Stimulated activated CD8-positive, alpha-beta memory T cell treated with anti-CD3 and anti-CD28 coated beads, Interleukin-7, amount 100 ng/mL, for 1 hour (primary cell): ENCODE measurements around the gene MYBPC2.

ENCODE experiments used
- DNase-seq, 2 donors: peaks; one replicate each; pipeline ENCODE4 v3.0.0-alpha.2; 2020; ENCODE audit warnings: low read depth in 2 of 2

MYBPC2 gene

DNA sequence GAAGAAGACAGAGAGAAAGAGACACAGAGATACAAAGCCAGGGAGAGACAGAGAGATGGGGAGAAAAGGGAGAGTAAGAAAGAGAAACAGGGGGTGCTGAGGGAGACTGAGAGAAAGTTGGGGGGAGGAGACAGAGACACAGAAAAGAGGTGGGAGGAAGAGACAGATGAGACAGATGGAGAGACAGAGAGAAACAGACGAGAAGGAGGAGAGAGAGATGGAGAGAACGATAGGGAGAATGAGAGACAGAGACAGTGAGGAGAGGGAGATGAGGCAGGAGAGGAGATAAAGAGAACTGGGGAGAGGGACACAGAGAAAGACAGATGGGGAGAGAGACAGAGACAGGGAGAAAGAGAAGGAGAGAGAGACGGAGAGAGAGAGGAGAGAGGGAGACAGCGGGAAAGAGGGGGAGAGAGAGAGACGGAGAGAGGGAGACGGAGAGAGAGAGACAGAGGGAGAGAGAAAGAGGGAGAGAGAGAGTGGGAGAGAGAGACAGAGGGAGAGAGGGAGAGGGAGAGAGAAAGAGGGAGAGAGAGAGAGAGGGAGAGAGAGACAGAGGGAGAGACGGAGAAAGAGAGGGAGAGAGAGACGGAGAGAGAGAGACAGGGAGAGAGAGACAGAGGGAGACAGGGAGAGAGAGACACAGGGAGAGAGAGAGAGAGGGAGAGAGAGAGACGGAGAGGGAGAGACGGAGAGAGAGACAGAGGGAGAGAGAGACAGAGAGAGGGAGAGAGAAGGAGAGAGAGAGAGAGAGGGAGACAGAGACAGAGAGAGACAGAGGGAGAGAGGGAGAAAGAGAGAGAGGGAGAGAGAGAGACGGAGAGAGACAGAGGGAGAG lies 65.7 kb downstream of the MYBPC2 start:
- DNase-seq: no peak

DNA sequence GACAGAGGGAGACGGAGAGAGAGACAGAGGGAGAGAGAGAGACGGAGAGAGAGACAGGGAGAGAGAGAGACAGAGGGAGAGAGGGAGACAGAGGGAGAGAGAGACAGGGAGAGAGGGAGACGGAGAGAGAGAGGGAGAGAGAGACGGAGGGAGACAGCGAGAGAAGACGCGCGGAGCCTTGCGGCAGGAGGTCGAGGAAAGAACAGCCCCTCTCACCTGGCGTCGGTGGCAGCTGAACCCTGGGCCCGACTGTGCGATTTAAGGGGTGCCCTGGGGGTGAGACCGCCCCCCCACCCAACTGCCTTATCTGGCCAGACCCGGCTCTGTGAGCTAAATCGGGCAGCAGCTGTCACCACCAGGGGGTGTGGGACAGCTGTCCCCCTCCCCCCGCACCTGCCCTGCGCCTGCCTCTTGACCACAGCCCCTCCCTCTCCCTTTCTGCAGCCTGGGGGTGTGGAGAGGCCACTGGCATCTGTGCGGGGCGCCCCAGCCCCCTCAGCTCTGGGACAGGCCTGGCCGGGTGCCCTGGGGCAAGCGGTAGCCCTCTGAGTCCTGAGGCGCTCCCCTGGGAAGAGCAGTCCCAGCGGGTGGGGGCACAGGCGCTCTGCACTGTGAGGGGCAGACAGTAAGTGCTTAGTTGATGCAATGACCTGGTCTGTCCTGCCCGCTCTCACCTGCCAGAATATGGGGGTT lies 67.5 kb downstream of the MYBPC2 start:
- DNase-seq: no peak

DNA sequence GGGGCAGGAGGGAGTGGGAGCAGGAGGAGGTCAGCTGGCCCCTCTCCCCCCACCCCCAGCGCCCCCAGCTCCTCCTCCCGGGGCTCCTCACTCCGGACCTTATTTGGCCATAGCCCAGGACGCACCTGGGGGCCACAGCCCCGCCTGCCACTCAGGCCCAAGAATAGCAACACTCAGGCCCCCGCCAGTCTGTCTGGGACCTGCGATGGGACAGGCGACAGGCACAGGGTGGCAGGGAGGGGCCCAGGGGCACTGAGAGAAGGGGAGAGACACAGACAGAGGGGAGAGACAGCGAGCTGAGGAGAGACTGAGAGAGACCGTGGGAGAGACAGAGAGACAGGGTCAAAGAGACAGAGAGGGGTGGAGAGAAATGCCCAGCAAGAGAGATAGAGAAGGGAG lies 68.1 kb downstream of the MYBPC2 start:
- DNase-seq: no peak

DNA sequence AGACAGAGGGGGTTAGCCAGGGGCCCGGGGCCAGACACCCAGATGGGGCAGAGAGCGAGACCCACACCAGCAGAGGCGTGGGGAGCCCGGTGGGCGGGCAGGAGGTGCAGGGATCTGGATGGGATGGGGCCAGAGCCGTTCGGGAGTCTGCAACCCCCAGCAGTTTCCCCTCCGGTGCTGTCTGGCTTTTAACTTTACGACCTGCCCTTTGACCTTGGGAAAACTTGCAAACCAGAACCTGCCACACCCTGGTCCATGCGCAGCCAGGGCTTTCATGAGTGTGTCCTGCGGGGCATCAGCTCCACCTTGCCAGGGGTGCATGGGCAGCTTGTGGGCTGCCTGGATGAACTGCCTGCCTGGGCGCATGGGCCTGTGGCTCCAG lies 68.5 kb downstream of the MYBPC2 start:
- no peak for DNase-seq

DNA sequence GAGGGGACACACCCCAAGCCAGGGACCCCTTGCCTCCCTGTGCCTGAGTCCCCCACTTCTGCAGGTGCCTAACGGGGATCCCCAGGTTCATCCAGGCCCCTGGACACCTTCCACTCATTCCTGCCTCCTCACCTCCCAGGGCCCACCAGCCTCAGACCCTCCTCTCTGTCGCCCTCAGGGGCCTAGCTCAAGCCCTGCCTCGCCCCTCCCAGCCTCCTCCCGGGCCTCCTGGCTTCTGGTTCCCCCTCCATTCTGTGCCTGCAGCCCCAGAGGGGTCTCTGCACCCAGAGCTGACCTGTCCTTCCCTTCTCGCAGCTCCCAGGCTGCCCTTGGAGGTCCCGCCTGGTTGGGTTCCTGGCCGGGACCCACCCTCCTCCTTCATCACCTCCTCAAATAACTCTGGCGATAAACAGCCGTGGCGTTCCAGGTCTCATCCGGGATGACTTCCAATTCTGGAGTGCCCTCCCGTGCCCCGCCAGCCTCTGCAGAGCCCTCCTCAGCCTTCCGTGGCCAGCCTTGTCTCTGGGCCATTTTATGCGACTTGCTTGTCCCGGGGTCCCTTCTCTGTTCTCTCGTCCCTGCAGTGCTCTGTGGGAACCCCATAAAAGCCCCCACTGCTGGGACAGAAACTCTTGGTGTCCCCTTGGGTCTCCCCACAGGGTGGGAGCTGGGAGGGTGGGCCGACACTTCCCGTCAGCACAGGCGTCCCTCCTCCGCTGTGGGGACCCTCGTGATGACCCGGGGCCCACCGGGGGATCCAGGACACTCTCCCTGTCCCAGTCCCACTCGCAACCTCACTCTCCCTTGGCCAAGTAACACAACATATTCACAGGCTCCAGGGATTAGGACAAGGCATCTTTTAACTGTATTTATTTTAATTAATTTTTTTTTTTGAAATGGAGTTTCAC lies 69.1 kb downstream of the MYBPC2 start:
- DNase-seq: no peak

DNA sequence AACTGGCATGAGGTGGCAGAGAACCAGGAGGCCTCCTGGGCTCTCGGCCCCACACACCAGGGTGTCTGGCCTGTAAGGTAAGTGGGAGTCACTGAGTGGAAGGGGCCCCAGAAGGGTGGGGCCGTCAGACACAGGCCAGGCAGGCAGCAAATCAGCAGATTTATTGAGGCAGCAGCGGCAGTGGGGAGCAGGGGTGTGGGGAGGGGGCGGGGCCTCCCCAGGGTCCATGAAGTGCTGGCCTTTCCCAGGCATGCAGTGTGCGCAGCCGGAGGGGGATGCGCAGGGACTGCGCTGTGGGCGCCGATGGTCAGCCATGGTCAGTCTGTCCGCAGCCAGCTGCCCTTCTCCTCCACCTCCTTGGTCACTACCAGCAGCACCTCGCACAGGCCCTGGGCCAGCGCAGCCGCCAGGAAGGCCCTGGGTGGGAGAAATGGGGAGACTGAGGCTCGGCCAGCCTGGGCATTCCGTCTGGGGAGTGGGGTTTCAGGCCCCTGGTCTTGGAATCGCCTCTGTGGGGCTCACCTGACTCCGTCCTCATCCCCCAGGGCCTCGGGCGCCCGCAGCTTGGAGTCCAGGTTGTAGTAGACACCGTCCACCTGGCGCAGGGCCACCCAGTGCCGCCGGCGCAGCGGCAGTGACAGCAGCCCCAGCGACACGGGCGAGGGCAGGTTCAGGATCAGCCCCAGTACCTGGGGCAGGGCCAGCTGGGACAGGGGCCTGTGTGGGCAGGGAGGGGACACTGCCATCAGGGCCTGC lies 73.3 kb downstream of the MYBPC2 start:
- no peak for DNase-seq

DNA sequence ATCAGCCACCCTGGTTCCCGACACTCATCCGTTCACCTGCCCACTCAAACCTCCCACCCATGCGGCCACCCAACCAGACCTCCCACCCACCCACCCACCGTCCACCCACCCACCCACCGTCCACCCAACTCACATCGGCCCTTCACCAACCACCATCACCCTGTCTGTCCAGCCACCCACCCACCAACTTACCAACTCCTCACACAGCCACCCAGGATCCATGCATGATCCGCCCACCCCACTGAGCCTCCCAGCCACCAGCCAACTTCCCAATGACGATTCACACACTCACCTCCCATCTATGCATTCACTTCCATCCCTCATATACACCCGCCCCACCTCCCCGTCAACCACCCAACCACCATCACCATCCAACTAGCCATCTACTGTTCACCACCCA lies 74.0 kb downstream of the MYBPC2 start:
- DNase-seq: no peak

DNA sequence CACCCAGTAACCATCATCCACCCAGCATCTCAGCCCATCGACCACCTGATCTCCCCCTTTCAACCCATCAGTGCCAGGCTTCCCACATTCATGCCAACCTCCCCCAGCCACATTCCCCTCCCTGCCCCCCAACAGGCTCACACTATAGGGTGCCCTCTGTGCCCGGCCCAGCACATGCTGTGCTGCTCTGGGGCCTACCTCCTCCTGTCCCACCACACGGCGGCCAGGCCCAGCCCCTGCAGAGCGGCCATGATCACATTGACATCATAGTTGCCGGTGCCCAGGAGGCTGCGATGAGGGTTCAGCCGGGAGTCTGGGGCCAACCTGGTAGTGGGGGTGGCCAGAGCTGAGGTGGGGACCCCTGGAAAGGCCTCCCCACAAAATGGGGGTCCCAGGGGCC lies 74.7 kb downstream of the MYBPC2 start:
- DNase-seq: no peak

DNA sequence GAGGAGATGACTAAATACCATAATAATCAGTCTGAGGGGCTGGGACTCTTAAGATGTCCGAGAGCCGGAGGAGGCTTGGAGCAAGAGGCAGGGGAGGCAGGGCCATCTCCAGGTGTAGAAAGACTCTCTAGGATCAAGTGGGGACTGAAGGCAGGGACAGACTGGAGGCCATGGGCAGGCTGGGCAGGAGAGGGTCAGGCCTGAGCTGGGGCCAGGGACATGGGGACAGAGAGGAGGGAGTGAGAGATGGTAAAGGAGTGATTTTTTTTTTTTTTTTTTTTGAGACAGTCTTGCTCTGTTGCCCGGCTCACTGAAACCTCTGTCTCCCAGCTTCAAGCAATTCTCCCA lies 76.1 kb downstream of the MYBPC2 start:
- DNase-seq: no peak

DNA sequence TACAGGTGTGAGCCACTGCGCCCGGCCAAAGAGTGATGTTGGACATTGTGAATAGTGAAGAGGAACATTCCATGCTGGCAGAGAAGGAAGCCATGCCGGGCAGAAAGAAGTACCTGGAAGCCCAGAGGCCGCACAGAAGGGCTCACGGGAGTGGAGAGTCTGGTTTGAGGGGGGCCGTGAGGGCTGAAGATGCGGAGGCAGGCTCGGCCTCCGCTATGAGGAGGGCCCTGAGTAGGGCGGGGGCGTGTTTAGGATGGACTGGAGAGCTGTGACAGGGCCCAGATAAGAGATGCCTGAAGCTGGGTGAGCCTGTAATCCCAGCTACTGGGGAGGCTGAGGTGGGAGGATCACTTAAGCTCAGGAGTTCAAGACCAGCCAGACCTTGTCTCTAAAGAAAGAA lies 76.7 kb downstream of the MYBPC2 start:
- no peak for DNase-seq

DNA sequence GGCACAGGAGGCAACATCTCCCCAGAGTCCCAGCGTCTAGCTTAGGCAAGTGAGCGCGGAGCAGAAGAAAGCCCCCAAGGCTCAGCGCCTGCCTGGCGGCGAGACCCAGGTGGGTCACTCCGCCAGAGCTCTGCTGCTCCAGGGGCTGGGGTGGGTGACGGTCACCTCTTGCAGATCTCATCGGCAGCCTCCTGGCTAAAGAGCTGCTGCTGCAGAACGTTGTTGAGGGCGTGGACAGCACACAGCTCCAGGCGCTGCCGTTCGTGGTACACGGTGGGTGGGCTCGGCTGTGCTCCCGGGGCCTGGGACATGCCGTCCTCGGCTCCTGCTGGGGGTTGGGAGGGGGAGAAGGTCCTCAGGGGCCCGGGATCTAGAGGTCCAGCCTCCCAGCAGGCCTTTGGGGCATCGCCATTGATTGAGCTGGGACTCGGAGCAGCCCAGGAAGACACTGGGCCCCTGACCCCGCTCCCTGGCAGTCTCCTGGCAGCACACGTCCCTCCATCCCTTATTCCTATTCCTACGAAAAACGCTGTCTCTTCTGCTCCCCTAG lies 77.5 kb downstream of the MYBPC2 start:
- no peak for DNase-seq

DNA sequence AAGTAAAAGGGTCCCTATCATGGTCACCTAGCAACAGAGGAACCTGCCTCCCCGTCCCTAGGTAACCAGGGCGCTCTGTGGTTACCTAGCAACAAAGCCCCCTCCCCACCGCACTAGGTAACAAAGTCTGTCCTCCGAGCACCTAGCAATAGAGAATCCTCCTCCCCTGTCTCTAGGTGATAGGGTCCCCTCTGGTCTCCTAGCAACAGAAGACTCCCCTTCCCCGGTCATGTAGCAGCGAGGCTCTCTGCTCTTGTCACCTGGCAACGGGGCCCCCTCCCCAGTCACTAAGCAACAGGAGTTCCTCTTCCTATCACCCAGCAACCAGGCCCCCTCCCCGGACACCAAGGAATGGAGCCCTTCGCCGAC lies 78.0 kb downstream of the MYBPC2 start:
- no peak for DNase-seq

DNA sequence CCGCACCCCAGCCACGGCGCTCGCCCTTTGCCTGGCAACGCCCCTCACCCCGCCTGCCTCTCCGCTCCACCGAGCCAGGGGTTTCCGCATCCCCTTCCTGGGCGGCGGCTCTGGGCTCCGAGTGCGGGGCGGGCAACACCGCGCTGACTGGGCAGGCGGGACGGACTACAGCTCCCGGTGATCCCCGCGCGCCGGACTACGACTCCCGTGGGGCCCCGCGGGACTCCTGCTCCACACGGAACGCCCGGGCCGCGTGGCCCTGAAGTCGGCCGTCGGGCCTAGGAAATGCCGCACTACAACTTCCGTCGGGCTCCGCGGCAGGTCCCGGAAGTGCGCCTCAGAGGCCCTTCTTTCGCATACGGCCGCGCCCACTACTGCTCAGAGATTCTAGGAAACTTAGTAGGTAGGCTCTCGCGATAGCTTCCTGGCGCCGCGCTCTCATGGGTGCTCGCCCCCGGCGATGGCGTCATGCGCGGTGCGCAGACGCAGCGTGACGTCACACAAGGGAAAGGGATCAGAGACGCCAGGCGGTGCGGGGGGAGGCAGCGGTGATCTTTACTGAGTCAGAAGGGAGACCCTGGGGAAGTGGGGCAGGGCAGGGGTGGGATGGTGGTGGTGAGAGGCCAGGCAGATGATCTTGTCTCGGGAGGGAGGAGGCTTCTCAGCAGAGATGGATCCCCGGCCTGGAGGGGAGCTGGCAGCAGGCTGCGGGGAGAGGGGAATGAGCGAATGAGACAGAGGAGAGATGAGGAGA lies 78.6 kb downstream of the MYBPC2 start, which contains the start of gene JOSD2:
Gene JOSD2, minus strand, starts transcription at position 123 of the 754 bp plus-strand sequence. CDS start 760 bp downstream, outside the sequence.
- peak; percentile 90 to 91 for DNase-seq

DNA sequence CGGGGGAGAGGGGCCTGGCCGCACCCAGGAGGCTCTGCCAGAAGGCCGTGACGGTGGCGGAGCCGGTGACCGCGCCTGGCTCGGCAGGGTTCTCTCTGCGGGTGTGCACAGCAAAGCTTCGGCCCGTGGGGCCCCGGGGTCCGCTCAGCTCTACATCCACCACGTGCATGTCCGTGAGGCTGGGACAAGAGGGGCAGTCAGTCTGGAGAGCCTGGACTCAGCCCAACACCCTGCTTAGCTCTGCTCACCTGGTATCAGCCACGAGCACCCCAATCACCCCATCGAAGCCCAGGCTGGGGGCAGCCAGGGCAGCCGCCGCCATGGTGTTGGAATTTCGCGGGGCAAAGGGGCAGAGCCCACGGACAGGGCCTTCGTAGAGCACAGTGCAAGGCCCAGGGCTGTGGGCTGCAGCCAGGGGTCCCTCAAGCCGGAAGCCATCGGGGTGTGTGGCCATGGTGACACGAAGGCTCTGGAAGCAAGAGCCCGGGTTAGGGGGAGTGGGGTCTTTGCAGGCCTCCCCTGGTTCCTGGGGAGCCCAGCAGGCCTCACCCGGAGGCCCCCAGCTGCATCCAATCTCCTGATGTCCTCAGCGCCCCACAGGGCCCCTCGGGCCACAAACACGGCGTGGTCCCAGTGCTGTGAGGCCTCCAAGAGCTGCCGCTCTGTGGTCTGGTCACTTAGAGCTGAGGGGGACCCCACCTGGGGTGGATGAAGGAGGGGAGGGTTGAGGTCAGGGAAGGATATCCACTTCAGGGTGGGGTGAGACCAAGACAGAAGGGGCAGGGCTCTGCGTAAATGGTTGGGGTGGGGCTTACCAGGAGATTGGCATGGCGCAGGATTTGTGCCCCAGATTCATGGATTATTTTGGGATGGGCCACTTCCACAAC lies 79.7 kb downstream of the MYBPC2 start:
- DNase-seq: no peak

DNA sequence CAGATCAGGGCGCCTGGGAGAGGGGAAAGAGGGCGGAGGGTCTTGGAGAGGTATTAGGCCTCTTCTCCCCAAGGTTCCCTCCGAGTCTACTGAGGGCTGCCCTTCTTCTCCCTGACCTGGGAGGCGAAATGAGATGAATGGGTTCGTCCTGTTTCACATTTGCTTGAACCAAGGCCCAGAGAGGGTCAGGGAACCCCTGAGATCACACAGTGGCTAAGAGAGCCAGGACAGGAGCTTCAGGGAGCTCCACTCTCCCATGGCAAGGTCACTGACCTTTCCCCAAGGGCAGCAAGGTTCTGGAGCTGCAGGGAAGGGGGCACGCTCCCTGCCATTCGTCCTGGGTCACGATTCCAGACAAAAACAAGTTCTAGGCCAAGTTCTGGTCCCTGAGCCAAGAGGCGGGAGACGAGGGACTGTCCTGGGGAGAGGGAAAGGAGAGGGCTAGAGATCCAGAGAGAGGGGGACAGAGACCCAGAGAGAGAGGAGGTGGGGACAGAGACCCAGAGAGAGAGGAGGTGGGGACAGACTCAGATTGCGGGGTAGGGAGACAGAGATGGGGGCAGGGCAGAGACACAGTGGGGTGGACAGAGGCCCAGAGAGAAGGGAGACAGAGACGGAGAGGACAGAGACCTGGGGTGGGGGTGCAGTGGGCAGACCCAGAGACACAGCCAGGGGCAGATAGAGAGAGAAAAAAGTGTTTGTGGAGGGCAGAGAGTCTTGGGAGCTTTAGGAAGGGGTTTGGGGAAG lies 80.5 kb downstream of the MYBPC2 start:
- DNase-seq: no peak

DNA sequence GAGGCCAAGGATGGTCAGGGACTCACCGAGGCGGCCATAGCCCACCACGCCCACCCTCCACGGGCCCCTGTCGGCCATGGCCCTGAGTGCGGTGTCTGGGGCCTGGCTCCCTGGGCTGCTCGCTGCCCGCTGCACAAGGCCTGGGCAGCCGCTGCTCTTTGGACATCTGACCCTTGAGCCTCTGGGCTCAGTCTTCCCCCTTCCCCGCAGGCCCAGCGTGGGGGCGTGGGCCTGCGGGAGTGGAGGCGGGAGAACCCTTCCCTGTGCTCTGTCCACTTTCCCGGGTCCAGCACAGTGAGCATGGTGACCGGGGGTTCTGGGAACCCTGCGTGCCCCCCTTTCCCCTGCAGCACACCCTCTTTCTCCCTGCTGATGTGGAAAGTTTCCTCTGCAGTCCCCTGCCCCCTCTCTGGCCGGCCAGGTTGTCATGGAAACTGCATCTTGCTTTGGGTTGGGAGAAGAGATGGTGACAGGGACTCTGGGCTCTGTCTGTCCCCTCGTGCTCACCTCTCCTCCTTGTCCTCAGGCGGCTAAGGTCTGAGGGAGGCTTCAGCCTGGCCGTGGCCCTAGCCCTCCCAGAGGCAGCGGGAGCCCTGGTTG lies 81.2 kb downstream of the MYBPC2 start, which contains the start of gene ASPDH:
Gene ASPDH, minus strand, starts transcription at position 168 of the 600 bp plus-strand sequence. Its CDS starts 90 bp downstream, at position 78.
- no peak for DNase-seq

DNA sequence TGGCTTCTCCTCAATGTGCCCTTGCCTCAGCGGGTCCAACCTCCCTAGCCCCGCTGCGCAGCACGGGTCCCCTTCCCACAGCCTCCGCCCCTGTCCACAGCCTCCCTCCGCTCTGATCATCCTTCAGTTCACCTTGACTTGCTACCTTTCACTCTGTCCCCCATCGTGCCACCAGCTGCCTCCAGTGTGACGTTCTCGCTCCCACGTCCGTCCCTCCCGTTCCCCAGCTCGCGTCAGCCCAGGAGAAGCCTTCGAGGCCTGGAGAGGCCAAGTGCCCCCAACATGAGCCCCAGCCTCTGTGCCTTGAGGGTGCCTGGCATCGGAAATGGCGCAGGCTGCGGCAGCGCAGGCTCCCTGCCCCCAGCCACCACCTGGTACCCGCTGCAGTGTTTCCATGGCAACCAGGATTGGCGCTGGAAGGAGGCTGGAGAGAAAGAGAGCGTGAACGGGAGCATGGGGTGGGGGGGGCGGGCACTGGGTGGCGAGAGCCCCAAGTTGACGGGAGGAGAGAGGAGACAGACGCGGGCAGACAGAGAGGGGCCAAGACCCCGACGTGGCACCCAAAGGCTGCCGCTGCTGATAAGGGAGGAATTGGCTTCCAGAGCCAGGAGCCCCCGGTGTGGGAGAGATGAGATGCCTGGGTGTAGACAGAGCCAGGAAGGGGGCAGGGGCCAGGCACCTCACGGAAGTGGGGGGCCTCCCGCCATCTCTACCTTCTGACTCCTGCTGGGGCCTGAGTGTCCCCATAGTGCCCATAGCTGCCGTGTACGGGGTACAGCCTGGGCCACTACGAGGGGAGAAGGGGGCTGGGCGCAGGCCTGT lies 81.9 kb downstream of the MYBPC2 start:
- no peak for DNase-seq
